Spleen (tissue), 11 donors: ENCODE measurements around the gene TSPAN12. TPM values are rescaled to one million over a fixed set of nuclear protein-coding genes. Genes with fewer than 3 reads are reported as not detected.

Experiments
- DNase-seq: peaks from one replicate; pipeline ENCODE4 v3.0.0-alpha.2; 2020
- H3K27ac ChIP-seq, 8 donors: fragments of 200-600 bp; sonication (generic) in 7 of 8; 1 replicate in 4 of 8; 2 replicates in 4 of 8; pipeline versions ENCODE4 v1.5.0 to v1.8.0; 2016 to 2021; ENCODE audit warnings: inconsistent platforms in 4 of 8, mild to moderate bottlenecking in 4 of 8, moderate library complexity in 1 of 8
- H3K27me3 ChIP-seq, 7 donors: fragments of 200-600 bp; sonication (generic) in 6 of 7; replicated peaks in 1 of 7; 1 replicate in 4 of 7; 2 replicates in 3 of 7; pipeline versions ENCODE4 v1.5.0 to v1.8.0; 2016 to 2021; ENCODE audit warnings: inconsistent platforms in 3 of 7, mild to moderate bottlenecking in 1 of 7
- H3K36me3 ChIP-seq, 6 donors: fragments of 200-600 bp; sonication (generic) in 5 of 6; 1 replicate in 4 of 6; 2 replicates in 2 of 6; pipeline versions ENCODE4 v1.5.0 to v1.8.0; 2016 to 2021; ENCODE audit warnings: inconsistent platforms in 2 of 6
- H3K4me1 ChIP-seq, 6 donors: fragments of 200-600 bp; sonication (generic) in 5 of 6; 1 replicate in 3 of 6; 2 replicates in 3 of 6; pipeline versions ENCODE4 v1.5.0 to v1.8.0; 2016 to 2021; ENCODE audit warnings: inconsistent platforms in 3 of 6
- H3K4me3 ChIP-seq, 8 donors: fragments of 200-600 bp; sonication (generic) in 7 of 8; 1 replicate in 4 of 8; 2 replicates in 4 of 8; pipeline versions ENCODE4 v1.5.0 to v1.8.0; 2016 to 2021; ENCODE audit warnings: inconsistent platforms in 4 of 8, mild to moderate bottlenecking in 4 of 8, moderate library complexity in 2 of 8
- H3K9me3 ChIP-seq, 8 donors: fragments of 200-600 bp; sonication (generic) in 7 of 8; 1 replicate in 4 of 8; 2 replicates in 4 of 8; pipeline versions ENCODE4 v1.5.0 to v1.8.0; 2016 to 2021; ENCODE audit warnings: inconsistent platforms in 4 of 8
- CTCF ChIP-seq, 11 experiments: fragments of 200-600 bp in 7 of 11; fragments of 450-650 bp in 4 of 11; sonication (generic) in 4 of 11; IDR thresholded peaks in 8 of 11; conservative IDR thresholded peaks in 3 of 11; 1 replicate in 7 of 11; 2 replicates in 4 of 11; pipeline versions ENCODE4 v1.4.0 to v1.8.0; 2016 to 2021; ENCODE audit warnings: antibody characterized with exemption in 11 of 11, inconsistent platforms in 4 of 11, mild to moderate bottlenecking in 1 of 11
- POLR2A ChIP-seq, 3 donors: fragments of 450-650 bp; IDR thresholded peaks; one replicate each; pipeline ENCODE4 v1.5.1; 2017; ENCODE audit warnings: antibody characterized with exemption in 3 of 3, mild to moderate bottlenecking in 1 of 3
- POLR2AphosphoS5 ChIP-seq, 3 donors: sonication (generic); formaldehyde crosslinking; IDR thresholded peaks; one replicate each; pipeline ENCODE4 v1.5.1; 2017; ENCODE audit warnings: antibody characterized with exemption in 3 of 3
- WGBS, 5 donors: extraction: QIAGEN DNeasy Blood & Tissue Kit in 3 of 5; methylation state at CpG; one replicate each; pipeline versions ENCODE4 v1.1.5 to v1.1.7; 2013 to 2018; 5-methylcytosine and 5-hydroxymethylcytosine counted together
- intact Hi-C: fragments of 100-400 bp; cut with DNase I; formaldehyde crosslinking; loops from one replicate; pipeline ENCODE4 v1.15.0; 2023; ENCODE audit warnings: low total_unique reads
- polyA plus RNA-seq, 3 donors: library from polyadenylated mRNA; stranded (reverse); fragments of 200-250 nt; gene quantifications; one replicate each; pipeline ENCODE4 v1.2.1, GENCODE V29; 2013
- total RNA-seq, 7 donors: library from RNA; depleted of rRNA in 3 of 7; stranded (reverse); fragments of >200 nt in 3 of 7; fragmentation: NEBNext Ultra II Directional in 4 of 7; extraction: Animal tissue kit (Norgen Biotek cat#: 25700) in 4 of 7; gene quantifications; one replicate each; pipeline versions ENCODE4 v1.1.0 to v1.2.1, GENCODE V29; 2016 to 2021
- donor health status: healthy with polysubstance abuse.
- donor health status: DM: no; HTN: no; CAD: no; lungs with moderate emphysema.
- donor health status: DM: no; HTN: no; CAD: no.
- donor health status: Bipolar disorder and iron deficiency.
- donor health status: healthy.
- donor health status: DM: no; HTN: no; CAD: no.
- donor health status: DM: yes; HTN: yes; CAD: no.

Gene TSPAN12
- total and polyA plus RNA-seq, 10 donors, result 4.7 to 61.2 (median 41.4) TPM

- intact Hi-C loops, result loop anchor here (10.0 kb wide), 1 partner anchor 311 kb away; no protein-coding TSS in a partner anchor
- whole genome bisulfite sequencing, 5 donors, result 67 to 81% (median 72%) methylated on average over 4 of the region's 4 CpGs
- H3K4me3 ChIP-seq, result no peak overlapping the region
These were observed 63.7 kb downstream of the TSPAN12 start for GRCh38 chr7:120794106-120794729.

GRCh38 chr7:120793213-120793936 is 64.6 kb downstream of the TSPAN12 start:
- peaks cover 0 to 7% (median 2%) of the 10 kb centered on the region in 8 donors for H3K9me3 ChIP-seq
- no peak for DNase-seq
- intact Hi-C loops, result loop anchor here (10.0 kb wide), 1 partner anchor 311 kb away; no protein-coding TSS in a partner anchor
- 88 to 95% (median 94%) methylated on average over 3 of the region's 3 CpGs for WGBS, 5 donors
- no peak overlapping the region for H3K4me3 ChIP-seq
- TF ChIP-seq POLR2AphosphoS5 (IDR thresholded peaks at IDR 0.05) (no peak), CTCF (IDR thresholded peaks at IDR 0.05 in 8 of 11, conservative IDR thresholded peaks at IDR 0.05 in 3 of 11) (no peak), POLR2A (IDR thresholded peaks at IDR 0.05) (no peak)
- peaks cover 0 to 6% (median 2%) of the 10 kb centered on the region in 6 donors for H3K4me1 ChIP-seq
- no peaks in the 10 kb centered on the region for H3K27me3 ChIP-seq
- H3K36me3 ChIP-seq, result no peaks in the 10 kb centered on the region
- H3K27ac ChIP-seq, result no peak overlapping the region

More at GRCh38 chr7:120794106-120794729, 63.7 kb downstream of the TSPAN12 start:
- H3K27ac ChIP-seq, result no peak overlapping the region
- DNase-seq, result no peak
- no peak for TF ChIP-seq CTCF (IDR thresholded peaks at IDR 0.05 in 8 of 11, conservative IDR thresholded peaks at IDR 0.05 in 3 of 11)
- H3K4me1 ChIP-seq, result peaks cover 0 to 6% (median 2%) of the 10 kb centered on the region in 6 donors
- H3K36me3 ChIP-seq, result no peaks in the 10 kb centered on the region
- H3K9me3 ChIP-seq, result peaks cover 0 to 7% (median 2%) of the 10 kb centered on the region in 8 donors
- H3K27me3 ChIP-seq, result no peaks in the 10 kb centered on the region

DNA sequence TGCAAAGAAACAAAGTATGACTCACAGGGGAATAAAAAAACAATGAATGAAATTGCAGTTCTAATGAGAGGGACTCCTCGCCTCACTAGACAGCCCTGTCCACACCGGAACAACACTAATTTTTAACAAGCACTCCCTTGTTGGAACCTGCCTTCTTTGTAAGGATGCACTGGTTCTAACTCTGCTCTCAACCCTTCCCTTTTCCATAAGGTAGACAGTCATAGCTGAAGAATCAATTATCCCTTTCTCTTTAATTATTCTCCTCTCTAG is 65.1 kb downstream of the TSPAN12 start:
- 91 to 100% (median 97%) methylated on average over 2 of the region's 2 CpGs for WGBS, 5 donors
- intact Hi-C loops, result loop anchor here (10.0 kb wide), 1 partner anchor 312 kb away; no protein-coding TSS in a partner anchor
- peaks cover 0 to 7% (median 2%) of the 10 kb centered on the region in 8 donors for H3K9me3 ChIP-seq

More for the DNA sequence above, 65.1 kb downstream of the TSPAN12 start:
- TF ChIP-seq POLR2AphosphoS5 (IDR thresholded peaks at IDR 0.05) (no peak), POLR2A (IDR thresholded peaks at IDR 0.05) (no peak), CTCF (IDR thresholded peaks at IDR 0.05 in 8 of 11, conservative IDR thresholded peaks at IDR 0.05 in 3 of 11) (no peak)
- Histone ChIP-seq H3K4me3 (no peak overlapping the region), H3K4me1 (peaks cover 0 to 6% (median 2%) of the 10 kb centered on the region in 6 donors), H3K36me3 (no peaks in the 10 kb centered on the region), H3K27ac (no peak overlapping the region), H3K27me3 (no peaks in the 10 kb centered on the region)
- DNase-seq, result no peak
